VCaP (cell line): ENCODE data around the gene GLP2R.

Source experiments
- H3K27ac ChIP-seq: fragments of 450-650 bp; 2 replicates; pipeline ENCODE4 v1.5.1; 2017
- TF ChIP-seq, protein P1 (sequence below): fragments of 450-650 bp; conservative IDR thresholded peaks from 2 replicates; pipeline ENCODE4 v1.5.1; 2017; ENCODE audit warnings: mild to moderate bottlenecking, moderate library complexity

GLP2R gene

DNA sequence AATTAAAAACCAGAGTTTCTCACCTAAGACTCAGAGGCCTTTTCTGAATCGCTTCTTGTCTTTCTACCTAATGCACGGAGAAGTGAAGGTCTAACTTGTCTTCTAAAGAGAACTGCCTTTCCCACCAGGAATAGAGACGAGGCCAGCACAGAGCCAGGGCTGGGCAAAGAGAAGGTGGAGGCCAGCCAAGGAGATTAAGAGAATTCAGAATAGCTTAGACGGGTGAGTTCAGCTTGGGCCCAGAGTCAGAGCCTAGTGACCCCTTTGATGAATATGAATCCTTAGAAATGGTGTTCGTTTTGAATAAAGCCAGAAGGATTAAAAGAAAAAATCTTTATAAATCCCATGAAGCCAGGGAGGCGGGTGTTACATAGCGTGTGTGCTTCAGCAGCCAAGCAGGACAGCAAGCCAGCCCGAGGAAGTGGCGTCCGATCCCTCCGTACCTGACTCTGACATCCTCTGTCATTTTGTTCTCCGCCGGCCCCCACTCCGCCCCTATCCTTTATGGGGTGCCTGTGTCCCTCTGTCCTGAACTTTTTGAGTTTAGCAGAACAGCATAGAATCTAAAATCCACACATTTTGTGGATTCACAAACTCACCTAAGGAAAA is 11.3 kb upstream of the GLP2R start:
- H3K27ac ChIP-seq, result no peak overlapping the region
- TF ChIP-seq, protein P1, sequence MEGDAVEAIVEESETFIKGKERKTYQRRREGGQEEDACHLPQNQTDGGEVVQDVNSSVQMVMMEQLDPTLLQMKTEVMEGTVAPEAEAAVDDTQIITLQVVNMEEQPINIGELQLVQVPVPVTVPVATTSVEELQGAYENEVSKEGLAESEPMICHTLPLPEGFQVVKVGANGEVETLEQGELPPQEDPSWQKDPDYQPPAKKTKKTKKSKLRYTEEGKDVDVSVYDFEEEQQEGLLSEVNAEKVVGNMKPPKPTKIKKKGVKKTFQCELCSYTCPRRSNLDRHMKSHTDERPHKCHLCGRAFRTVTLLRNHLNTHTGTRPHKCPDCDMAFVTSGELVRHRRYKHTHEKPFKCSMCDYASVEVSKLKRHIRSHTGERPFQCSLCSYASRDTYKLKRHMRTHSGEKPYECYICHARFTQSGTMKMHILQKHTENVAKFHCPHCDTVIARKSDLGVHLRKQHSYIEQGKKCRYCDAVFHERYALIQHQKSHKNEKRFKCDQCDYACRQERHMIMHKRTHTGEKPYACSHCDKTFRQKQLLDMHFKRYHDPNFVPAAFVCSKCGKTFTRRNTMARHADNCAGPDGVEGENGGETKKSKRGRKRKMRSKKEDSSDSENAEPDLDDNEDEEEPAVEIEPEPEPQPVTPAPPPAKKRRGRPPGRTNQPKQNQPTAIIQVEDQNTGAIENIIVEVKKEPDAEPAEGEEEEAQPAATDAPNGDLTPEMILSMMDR, result no peak

GRCh38 chr17:9816472-9816871 is 9.3 kb upstream of the GLP2R start:
- H3K27ac ChIP-seq, result 0 out of 2 replicates have a peak overlapping the region, but pooled peaks have one; percentile 24
- TF ChIP-seq, protein P1, result no peak

GRCh38 chr17:9817086-9817485 is 8.6 kb upstream of the GLP2R start:
- 0 out of 2 replicates have a peak overlapping the region, but pooled peaks have one; percentile 24 for H3K27ac ChIP-seq
- TF ChIP-seq, protein P1, result no peak

GRCh38 chr17:9818760-9819159 is 7.0 kb upstream of the GLP2R start:
- H3K27ac ChIP-seq, result no peak overlapping the region
- TF ChIP-seq, protein P1, result no peak

- H3K27ac ChIP-seq, result no peak overlapping the region
- TF ChIP-seq, protein P1, result no peak
Observed at GRCh38 chr17:9820448-9820847, 5.3 kb upstream of the GLP2R start.

DNA sequence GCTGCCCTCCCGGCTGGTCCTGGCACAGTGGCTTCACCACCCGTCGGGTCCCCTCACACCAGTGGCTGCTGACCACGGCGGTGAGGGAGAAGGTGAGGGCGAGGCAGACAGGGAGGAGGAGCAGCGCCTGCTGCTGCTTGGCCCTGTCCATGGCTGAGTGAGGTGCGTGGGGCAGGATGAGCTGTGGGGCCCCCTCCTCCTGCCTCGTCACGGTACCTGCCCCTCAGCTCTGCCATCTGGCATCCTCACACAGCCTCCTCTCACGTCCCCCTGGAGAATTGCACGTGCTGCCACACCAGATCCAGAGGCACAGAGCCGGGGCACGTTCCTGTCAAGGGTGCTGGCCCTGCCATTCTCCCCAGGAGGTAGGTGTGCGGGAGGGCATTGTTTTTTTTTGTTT is 3.8 kb upstream of the GLP2R start, which contains the start of gene GSG1L2:
GSG1L2 (minus strand) TSS at position 159 of the 400 bp plus-strand sequence; CDS start at position 151, 8 bp downstream.
- TF ChIP-seq, protein P1, result no peak
- H3K27ac ChIP-seq, result no peak within 1 kb of the TSS

DNA sequence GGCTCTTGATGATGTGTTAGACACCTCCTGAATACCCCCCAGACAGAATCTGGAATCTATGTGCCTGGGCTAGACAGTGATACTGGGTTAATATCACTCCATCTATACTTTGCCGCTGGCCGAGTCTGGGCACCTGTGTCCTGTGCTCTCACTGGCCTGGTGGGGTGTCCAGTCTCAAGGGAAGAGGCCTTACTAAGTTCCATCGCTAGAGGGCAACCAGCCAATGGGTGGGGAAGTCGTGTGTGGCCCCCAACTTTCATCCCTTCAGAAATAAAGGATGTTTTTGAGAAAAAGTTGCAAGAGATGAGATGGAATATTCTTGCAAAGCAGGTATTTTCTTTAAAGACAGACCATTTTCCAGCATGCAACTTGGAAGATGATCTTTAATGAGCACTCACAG is 1.6 kb upstream of the GLP2R start:
- TF ChIP-seq, protein P1, result no peak
- H3K27ac ChIP-seq, result no peak overlapping the region
